Neural progenitor cell (in vitro differentiated cells): Measurements from ENCODE around the gene MRPL17.

ENCODE experiments used
- CTCF ChIP-seq: fragments of 200-600 bp; sonication (generic); IDR thresholded peaks from 2 replicates; pipeline ENCODE4 v1.5.1; 2017; ENCODE audit warnings: antibody characterized with exemption, mild to moderate bottlenecking
- EZH2phosphoT487 ChIP-seq: fragments of 200-600 bp; sonication (generic); IDR thresholded peaks from 2 replicates; pipeline ENCODE4 v1.6.1; 2017; ENCODE audit warnings: antibody characterized with exemption

GRCh38 chr11:6646576-6646917 is 36.6 kb downstream of the MRPL17 start:
- TF ChIP-seq CTCF (no peak), EZH2phosphoT487 (no peak)
